Measurements from ENCODE around the gene C1orf174. TPM values are rescaled to one million over a fixed set of nuclear protein-coding genes. Genes with fewer than 3 reads are reported as not detected.

C1orf174 gene
- total RNA-seq, 1 donor from 2014 or later = 19.8 TPM

- DNase-seq (peak; percentile 25), ATAC-seq (no peak)
- Histone ChIP-seq H3K9me3 (no peaks in the 10 kb centered on the region), H3K36me3 (no peaks in the 10 kb centered on the region), H3K27me3 (ENCODE audit: low read depth) (peaks cover 22% of the 10 kb centered on the region), H3K27ac (no peak overlapping the region), H3K4me3 (no peak overlapping the region), H3K4me1 (peaks cover 6% of the 10 kb centered on the region)
- TF ChIP-seq, protein P1, sequence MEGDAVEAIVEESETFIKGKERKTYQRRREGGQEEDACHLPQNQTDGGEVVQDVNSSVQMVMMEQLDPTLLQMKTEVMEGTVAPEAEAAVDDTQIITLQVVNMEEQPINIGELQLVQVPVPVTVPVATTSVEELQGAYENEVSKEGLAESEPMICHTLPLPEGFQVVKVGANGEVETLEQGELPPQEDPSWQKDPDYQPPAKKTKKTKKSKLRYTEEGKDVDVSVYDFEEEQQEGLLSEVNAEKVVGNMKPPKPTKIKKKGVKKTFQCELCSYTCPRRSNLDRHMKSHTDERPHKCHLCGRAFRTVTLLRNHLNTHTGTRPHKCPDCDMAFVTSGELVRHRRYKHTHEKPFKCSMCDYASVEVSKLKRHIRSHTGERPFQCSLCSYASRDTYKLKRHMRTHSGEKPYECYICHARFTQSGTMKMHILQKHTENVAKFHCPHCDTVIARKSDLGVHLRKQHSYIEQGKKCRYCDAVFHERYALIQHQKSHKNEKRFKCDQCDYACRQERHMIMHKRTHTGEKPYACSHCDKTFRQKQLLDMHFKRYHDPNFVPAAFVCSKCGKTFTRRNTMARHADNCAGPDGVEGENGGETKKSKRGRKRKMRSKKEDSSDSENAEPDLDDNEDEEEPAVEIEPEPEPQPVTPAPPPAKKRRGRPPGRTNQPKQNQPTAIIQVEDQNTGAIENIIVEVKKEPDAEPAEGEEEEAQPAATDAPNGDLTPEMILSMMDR (IDR thresholded peaks at IDR 0.05) = no peak
- intact Hi-C loops (cut with DNase I) = no loop called here
These were observed 6.6 kb upstream of the C1orf174 start for GRCh38 chr1:3906672-3907020.

DNA sequence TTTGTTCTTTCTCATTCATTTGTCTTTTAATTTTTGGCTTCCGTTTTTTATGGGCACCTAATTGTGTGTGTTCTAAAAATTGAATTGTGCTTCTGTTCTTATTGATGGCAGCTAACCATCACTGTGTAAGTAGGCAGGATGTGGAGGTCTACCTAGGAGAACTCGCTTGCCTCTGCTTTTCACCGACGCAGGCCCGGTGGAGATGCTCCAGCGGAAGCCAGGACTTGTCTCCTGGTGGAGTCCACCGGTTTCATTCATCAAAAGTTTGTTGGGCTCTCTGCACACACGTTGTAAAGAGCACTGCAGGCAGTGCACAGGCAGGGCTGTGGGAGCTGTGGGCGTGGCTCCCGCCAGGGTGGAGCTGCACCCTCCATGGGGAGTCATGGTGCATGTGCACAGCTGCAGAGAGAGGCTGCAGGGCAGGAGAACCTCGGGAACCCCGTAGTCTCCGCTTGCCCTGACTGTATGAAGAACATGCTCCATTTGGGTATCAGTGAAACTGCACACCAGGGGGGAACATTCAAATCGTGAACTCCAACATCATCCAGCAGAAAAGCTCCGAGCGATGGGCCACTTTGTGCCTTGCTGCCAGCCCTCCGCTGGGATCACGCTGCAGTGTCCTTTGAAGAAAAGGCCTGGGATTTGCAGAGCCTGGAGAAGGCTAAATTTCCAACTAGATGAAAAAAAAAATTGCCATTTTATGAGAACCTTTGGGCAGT, 6.0 kb upstream of the C1orf174 start:
- ATAC-seq (no peak), DNase-seq (peak; percentile 43)
- Histone ChIP-seq H3K9me3 (no peaks in the 10 kb centered on the region), H3K4me3 (no peak overlapping the region), H3K36me3 (no peaks in the 10 kb centered on the region), H3K27me3 (ENCODE audit: low read depth) (peaks cover 17% of the 10 kb centered on the region), H3K4me1 (peaks cover 10% of the 10 kb centered on the region), H3K27ac (no peak overlapping the region)
- intact Hi-C loops (cut with DNase I) = no loop called here
- TF ChIP-seq, protein P1 (IDR thresholded peaks at IDR 0.05) = no peak

DNA sequence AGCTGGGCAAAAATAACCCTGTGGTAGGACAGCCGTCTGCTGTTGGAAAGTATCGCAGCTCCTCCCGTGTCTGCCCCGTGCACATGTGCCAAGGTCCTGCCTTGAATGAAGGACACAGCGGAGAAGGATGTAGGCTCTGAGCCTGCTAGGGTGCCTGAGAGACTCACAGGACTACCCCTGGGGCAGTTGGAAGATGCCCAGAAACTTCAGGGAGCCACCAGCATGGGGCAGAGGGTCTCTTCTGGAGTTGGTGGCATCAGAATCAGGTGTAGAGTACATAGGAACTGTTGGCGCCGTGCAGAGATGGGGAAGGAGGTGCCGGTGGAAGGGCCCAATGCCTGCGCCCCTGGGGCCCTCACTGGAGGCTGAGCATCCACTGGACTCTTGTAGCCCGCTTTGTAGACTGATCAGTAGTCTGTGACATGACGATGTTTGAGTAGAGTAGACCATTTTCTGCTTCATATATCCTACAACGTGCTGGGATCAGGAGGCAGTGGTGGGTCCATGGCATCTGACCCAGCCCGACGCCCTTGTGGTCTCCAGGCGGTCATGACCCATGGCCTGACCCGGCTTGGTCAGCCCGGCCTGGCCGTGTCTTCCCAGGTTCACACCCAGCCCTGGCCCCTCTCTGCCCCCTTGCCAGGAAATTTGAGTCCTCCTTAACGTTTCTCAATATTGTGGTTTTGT, 5.3 kb upstream of the C1orf174 start:
- no peaks in the 10 kb centered on the region for H3K9me3 ChIP-seq
- ATAC-seq (no peak), DNase-seq (peak; percentile 39)
- H3K27ac ChIP-seq = no peak overlapping the region
- peaks cover 10% of the 10 kb centered on the region for H3K27me3 ChIP-seq (ENCODE audit: low read depth)
- intact Hi-C loops (cut with DNase I) = no loop called here
- H3K36me3 ChIP-seq = no peaks in the 10 kb centered on the region
- TF ChIP-seq, protein P1 (IDR thresholded peaks at IDR 0.05) = no peak
- no peak overlapping the region for H3K4me3 ChIP-seq
- peaks cover 5% of the 10 kb centered on the region for H3K4me1 ChIP-seq

GRCh38 chr1:3904843-3905185, 4.7 kb upstream of the C1orf174 start:
- H3K9me3 ChIP-seq = no peaks in the 10 kb centered on the region
- H3K27me3 ChIP-seq (ENCODE audit: low read depth) = peaks cover 4% of the 10 kb centered on the region
- intact Hi-C loops (cut with DNase I) = no loop called here
- peaks cover 5% of the 10 kb centered on the region for H3K4me1 ChIP-seq
- no peaks in the 10 kb centered on the region for H3K36me3 ChIP-seq
- DNase-seq (no peak), ATAC-seq (no peak)
- H3K4me3 ChIP-seq = no peak overlapping the region
- TF ChIP-seq, protein P1 (IDR thresholded peaks at IDR 0.05) = no peak
- H3K27ac ChIP-seq = no peak overlapping the region

DNA sequence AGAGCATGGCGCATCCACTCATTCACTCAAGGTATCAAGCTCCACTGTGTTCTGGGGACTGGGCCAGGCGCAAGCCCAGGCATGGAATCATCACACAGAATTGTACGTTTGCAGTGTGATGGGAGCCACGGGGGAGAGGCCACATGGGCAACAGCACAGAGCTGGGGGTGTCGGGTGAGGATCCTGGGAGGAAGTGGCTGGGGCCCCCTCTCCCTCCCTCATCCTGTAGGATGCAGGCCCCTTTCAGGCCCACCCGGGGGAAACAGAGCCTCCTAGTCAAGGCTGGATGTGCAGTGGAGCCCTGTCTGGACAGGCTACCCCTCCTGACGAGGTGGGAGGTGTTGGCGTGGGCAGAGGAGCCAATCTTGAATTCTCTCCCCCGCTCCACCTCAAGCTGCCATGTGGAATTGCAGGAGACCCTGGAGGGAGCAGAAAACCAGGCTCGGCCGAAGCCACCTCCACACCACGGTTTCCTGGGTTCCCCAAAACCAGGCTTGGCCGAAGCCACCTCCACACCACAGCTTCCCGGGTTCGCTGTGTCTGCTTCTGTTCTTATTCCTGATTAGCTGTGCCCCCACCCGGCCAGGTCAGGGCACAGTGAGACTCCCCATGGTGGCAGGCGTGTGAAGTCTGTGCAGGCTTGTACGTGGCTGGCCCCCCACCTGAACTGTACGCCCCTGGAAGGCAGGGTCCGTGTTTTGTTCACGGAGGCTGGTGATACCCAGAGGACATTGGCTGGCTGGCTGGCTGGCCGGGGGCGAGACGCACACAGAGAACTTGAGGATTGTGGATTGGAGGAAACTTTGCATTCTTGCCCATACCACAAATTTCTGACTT, 4.2 kb upstream of the C1orf174 start:
- Histone ChIP-seq H3K27me3 (ENCODE audit: low read depth) (no peaks in the 10 kb centered on the region), H3K4me1 (peaks cover 10% of the 10 kb centered on the region), H3K9me3 (no peaks in the 10 kb centered on the region), H3K36me3 (no peaks in the 10 kb centered on the region), H3K4me3 (no peak overlapping the region), H3K27ac (no peak overlapping the region)
- DNase-seq (peak; percentile 40), ATAC-seq (no peak)
- intact Hi-C loops (cut with DNase I) = no loop called here
- TF ChIP-seq, protein P1 (IDR thresholded peaks at IDR 0.05) = no peak
